IPS-11a (cell line): ENCODE measurements around the gene TIMMDC1.
"Not testable (repeated sequence)": the region's sequence is repeated elsewhere in the genome, so short reads cannot be mapped to it uniquely, and the experiment has no call there.

ENCODE experiments used
- H3K4me3 ChIP-seq: one replicate; pipeline ENCODE4 v1.5.1; 2013; ENCODE audit warnings: low read depth, low read length, control low read depth

TIMMDC1 gene

GRCh38 chr3:119508172-119508845 is 10.0 kb downstream of the TIMMDC1 start:
- H3K4me3 ChIP-seq, result no peak overlapping the region

DNA sequence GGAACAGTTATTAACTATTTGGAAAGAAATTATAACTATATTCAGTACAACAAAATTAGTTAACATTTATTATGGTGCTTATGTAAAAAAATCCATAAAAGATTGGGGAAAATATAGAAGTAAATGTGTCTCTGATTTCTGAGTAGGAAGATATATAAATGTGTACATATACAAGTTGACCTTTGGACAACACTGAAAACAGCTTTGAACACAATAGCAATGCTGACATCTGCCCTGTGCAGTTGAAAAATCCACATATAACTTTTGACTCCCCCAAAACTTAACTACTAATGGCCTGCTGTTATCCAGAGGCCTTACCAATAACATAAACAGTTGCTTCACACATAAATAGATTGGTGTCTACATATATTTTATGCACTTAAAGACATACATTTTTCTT is 12.3 kb downstream of the TIMMDC1 start:
- H3K4me3 ChIP-seq, result no peak overlapping the region

GRCh38 chr3:119514637-119515036 is 16.3 kb downstream of the TIMMDC1 start:
- H3K4me3 ChIP-seq, result no peak overlapping the region

GRCh38 chr3:119517112-119517511 is 18.8 kb downstream of the TIMMDC1 start:
- no peak overlapping the region for H3K4me3 ChIP-seq

DNA sequence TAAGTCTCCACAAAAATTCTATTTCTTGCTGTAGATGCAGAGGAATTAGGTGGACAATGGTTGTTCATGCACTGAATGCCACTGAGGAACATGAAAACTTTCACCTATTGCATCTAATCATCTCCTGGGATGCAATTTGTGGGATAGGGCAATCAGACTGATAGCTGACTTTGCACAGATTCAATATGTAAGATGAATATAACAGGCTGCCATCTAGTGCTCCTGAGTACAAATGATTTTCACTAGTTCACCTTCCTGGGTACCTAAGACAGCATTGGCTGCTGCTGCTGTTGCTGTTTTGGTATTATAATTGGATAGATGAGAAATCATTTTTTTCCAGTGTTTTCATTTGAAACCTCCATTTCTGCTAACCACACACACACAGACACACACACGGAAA is 19.7 kb downstream of the TIMMDC1 start:
- H3K4me3 ChIP-seq, result no peak overlapping the region

DNA sequence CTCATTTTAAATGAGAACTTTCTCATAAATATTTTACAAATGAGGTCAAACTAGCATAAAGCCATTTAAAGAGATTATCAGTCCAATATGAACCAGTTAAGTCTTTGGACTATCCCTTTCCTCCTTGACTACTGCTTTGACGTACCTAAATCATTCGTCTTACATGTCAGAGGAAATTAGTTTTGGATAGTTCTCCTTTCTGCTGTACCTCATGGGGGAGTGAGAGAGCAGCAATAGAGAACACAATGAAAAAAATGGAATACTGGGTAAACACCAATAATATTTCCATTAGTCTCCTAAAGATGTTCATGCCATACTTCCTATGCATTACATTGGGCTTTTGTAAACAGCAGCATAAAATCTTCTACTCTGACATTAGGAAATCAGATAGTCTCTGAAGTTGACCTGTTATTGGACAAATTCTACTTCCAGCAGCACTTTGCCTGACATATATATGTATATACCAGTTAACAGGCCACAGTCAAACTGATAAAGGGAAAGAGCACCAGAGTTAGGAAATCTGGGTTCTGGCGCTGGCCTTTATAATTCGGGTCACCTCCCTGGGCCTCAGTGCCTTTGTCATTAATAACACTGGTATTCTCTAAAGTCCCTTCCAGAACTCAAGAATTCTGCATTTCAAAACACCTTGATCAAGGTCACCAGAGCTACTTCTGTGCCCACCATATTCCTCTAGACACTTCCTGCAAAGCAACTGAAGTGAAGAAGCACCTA is 26.8 kb downstream of the TIMMDC1 start:
- H3K4me3 ChIP-seq, result no peak overlapping the region

GRCh38 chr3:119527714-119528113 is 29.4 kb downstream of the TIMMDC1 start:
- H3K4me3 ChIP-seq, result no peak overlapping the region

DNA sequence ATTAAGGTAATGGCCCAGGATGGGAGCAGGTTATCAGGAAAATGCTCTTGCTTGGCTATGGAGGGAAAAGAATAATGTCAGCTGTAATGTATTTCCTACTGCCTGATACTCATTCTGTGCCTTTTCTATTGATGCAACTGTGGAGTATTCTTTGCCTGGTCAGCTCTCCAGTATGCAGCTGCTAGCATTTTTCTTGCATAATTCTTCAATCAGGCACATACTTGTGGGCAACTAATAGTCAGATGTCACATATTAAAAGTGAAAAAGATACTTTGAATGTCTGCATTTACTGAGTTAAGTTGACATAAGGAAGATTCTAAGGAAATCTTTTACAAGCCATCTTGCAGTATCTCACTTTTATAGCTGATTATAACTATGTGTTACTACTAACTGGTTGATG is 31.5 kb downstream of the TIMMDC1 start:
- H3K4me3 ChIP-seq, result no peak overlapping the region

GRCh38 chr3:119530456-119530855 is 32.1 kb downstream of the TIMMDC1 start:
- no peak overlapping the region for H3K4me3 ChIP-seq

DNA sequence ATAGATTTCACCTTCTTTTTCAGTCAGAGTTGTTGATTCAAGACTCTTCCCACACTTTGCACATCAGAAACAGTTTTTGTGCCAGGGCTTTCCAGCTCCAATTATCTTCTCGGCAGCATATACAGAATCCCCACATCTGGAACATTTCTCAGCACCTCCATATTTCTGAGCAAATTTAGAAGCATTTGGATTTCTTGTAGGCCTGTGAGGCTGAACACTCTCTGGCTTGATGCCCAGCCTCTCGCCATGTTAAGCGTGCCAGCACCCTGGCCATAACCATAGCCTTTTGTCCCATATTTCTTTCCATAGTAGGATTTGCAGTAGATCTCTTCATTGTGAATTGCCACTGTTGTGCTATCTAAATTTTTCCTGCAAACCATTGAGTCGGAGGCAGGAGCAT is 32.8 kb downstream of the TIMMDC1 start:
- H3K4me3 ChIP-seq, result no peak overlapping the region

GRCh38 chr3:119534296-119534695 is 35.9 kb downstream of the TIMMDC1 start:
- no peak overlapping the region for H3K4me3 ChIP-seq

DNA sequence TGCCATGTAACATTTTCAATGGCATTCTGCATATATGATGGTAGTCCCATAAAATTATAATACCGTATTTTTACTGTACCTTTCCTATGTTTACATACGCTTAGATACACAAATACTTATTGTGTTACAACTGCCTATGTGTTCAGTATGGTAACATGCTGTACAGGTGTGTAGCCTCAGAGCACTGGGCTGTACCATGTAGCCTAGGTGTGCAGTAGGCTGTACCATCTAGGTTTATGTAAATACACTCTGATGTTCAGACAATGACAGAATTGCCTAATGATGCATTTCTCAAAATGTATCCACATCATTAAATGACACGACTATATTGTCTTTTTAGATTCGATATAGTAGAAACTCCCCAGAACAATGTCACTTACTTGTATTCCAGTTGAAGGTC is 38.4 kb downstream of the TIMMDC1 start:
- no peak overlapping the region for H3K4me3 ChIP-seq

DNA sequence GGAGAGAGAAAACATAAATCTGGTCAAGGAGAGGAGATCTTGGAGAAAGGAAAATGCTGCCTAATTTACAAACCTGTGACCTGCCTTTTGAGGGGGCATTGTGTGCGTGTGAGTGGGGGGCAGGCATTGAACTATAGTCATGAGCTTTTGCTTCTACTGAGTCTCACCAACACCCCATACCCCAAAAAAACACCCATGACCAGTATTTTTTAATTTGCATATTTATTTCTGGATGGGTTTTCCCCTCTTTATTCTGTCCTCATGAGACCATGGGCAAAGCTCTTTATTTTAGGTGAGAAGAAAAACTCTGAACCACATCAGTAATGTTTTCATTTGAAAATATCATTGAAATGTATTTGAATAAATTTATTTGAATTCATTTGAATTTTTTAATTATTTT is 40.4 kb downstream of the TIMMDC1 start:
- H3K4me3 ChIP-seq, result no peak overlapping the region

- no peak overlapping the region for H3K4me3 ChIP-seq
Measured at GRCh38 chr3:119541547-119541946, 43.2 kb downstream of the TIMMDC1 start.

DNA sequence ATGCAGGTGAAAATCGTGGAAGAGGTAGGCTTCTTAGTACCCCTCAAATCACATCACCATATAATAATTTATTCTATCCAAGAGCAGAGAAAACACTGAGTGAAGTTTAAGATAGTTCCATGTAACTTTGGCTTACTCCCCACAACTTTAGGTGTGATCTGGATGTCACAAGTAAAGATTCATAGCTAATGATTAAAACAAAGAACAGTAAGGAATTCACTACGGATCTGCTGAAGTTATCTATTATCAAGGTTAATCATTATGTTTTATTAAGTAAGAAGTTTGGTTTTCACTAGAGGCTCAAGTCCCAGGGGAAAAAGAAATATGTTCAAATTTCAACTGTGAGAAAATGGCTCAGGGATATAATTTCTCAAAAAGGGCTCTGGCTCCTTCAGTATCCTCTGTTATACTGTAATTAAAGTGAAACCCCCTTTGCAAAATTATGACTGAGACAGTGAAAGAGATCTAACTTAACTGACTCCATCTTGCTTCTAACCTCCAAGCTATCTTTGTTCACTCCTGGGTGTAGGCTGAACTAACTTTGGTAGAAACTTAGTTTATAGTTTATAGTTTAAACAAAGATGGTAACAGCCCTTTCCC is 43.9 kb downstream of the TIMMDC1 start:
- no peak overlapping the region for H3K4me3 ChIP-seq

DNA sequence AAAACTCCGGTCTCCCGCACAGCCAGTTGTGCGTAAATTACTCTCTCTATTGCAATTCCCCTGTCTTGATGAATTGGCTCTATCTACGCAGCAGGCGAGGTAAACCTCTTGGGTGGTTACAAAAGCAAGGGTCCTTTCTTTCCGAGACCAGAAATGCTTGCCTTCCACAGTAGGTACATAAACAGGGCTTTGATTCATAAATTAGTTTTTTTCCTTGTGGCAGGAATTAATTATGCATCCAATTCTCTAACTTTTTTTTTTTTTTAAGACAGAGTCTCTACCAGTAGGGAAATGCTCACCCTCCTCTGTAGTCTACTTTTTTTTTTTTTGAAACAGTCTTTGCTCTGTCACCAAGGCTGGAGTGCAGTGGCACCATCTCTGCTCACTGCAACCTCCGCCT is 44.8 kb downstream of the TIMMDC1 start:
- H3K4me3 ChIP-seq, result no peak overlapping the region

DNA sequence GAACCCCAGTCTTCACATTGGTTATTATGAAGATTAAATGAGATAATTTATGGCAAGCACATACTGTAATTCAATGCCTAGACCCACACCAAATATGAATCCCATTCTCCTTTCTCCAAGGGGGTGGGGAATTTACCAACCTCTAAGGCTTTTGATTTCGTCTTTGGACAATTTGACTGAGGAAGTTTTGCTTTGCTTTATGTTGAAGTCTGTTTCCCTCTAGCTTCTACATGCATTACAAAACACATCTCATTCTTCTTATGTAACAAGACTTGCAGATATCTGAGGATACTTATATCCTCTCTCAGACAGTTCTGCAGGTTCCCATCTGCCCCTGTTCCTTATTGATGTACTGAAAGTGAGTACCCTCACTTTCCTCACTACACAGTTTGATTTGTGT is 48.9 kb downstream of the TIMMDC1 start:
- no peak overlapping the region for H3K4me3 ChIP-seq

- H3K4me3 ChIP-seq, result no peak overlapping the region
Measured at GRCh38 chr3:119548341-119548740, 50.0 kb downstream of the TIMMDC1 start.

DNA sequence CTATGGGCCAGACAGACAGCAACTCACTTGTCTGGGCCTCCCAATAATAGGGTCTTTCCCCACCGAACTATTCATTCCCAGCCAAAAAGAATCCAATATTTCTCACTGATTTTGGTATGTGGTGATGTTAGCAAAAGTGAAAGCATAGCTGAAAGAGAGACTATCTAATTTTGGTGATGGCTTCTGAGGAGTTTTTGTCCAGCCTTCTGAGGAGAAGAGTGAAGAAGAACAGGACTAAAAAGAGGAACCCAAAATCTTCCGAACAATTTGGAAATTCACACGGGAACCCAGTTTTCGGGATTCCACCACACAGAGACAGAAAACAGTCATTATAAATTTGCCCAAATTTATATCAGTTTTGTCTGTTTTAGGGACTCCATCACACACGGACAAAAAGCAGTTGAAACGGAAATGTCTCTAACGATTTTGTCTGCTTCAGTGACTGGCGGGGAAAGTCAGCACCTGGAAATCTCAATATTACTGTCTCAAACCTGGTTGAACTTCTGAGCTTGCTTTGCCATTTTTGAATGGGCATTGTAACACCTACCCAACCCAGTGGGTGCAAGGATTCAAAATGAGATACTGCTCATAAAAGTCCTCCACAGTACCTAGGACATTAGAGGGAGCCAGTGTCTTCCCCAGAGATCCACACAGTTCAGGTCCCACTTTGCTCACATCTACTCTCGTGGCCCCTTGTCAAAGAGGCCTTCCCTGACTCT is 52.0 kb downstream of the TIMMDC1 start:
- no peak overlapping the region for H3K4me3 ChIP-seq

DNA sequence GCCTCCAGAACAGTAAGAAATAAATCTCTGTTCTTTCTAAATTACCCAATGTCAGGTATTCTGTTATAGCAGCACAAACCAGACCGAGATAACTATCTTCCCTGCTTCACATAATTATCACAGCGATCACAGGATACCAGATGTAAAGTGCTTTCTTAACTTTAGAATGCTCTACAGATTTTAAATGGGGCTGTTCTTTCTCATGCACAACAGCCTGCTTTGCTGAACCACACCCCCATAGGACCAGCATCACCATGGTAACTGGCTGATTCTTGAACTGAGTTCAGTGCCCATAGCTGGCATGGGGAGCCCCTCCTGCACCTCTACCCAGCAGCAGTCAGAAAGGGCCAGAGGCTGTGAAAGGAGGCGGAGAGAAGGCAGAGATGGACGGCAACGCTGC is 53.3 kb downstream of the TIMMDC1 start:
- no peak overlapping the region for H3K4me3 ChIP-seq

GRCh38 chr3:119552928-119553327 is 54.6 kb downstream of the TIMMDC1 start:
- H3K4me3 ChIP-seq, result not testable (repeated sequence)
